GM19023 (cell line): ENCODE results near the gene GFY.
"Not testable (repeated sequence)": the region's sequence is repeated elsewhere in the genome, so short reads cannot be mapped to it uniquely, and the experiment has no call there.

Experiments
- ATAC-seq: cut with Tn5 transposase; IDR thresholded peaks from one replicate; pipeline ENCODE4 v1.9.1; 2021; ENCODE audit warnings: mild to moderate bottlenecking, moderate library complexity; ENCODE audit not compliant: unreplicated experiment

GFY gene

DNA sequence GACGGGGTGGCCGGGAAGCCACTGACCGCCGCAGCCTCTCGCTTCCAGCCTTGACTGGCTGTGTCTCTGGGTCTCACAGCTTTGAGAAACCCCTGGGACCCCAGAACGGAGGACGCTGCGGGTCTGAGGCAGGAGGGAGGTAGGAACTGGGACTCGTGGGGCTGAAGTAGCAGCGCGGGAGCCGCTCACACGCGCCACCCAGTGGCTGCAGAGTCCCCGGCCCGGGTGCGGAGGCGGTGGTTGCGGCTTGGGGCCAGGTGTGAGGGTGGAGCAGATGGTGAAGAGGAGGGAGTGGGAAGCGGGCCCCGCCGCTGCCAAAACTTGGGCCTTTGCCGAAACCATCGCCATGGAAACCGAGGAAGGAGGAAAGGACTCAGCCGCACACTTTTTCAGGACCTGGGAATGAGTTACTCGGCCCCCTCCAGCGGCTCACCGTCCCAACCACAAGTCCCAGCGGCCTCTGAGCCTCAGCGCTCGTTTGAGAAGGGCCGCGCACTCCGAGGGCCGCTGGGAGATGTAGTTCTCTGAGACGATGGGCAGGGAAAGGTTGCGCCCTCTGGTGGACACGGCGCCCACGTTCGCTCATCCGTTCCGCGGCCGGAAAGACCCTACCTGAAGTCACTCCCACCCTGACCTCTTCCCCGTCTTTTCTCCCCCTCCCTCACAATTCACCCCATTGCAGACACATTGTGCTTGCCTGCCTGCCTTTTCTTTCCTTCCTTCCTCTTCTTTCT lies 18.3 kb downstream of the GFY start:
- peak; percentile 73 for ATAC-seq

DNA sequence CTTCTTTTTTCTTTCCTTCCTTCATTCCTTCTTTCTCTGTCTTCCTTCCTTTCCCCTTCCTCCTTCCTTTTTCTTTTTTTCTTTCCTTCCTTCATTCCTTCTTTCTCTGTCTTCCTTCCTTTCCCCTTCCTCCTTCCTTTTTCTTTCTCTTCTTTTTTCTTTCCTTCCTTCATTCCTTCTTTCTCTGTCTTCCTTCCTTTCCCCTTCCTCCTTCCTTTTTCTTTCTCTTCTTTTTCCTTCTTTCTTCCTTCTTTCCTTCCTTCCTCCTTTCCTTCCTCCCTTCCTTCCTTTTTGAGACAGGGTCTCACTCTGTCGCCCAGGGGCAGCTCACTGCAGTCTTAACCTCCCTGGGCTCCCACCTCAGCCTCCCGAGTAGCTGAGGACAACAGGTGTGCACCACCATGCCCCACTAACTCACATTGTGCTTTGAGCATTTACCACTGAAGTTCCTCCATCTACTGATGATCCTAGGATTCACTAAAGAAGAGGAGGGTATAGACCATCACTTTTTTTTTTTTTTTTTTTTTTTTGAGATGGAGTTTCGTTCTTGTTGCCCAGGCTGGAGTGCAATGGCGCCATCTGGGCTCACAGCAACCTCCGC lies 19.0 kb downstream of the GFY start:
- ATAC-seq, result not testable (repeated sequence)

DNA sequence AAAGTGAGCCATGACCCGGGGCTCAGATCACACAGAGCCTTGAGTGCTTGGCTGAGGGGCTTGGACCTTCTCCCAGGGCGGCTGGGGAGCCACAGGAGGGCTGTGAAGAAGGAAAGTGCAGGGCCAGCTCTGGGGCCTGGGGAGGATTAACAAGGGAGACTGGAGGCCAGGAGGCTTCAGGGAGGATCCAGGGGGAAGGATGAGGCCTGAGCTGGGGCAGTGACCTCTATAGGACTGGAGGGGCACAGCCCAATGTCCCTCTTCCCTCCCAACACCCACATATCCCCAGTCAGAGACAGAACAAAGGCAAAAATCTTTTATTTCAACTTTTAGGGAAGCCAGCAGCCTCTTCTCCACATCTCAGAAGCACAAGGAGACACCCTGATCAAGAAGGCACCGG lies 20.8 kb downstream of the GFY start:
- no peak for ATAC-seq

DNA sequence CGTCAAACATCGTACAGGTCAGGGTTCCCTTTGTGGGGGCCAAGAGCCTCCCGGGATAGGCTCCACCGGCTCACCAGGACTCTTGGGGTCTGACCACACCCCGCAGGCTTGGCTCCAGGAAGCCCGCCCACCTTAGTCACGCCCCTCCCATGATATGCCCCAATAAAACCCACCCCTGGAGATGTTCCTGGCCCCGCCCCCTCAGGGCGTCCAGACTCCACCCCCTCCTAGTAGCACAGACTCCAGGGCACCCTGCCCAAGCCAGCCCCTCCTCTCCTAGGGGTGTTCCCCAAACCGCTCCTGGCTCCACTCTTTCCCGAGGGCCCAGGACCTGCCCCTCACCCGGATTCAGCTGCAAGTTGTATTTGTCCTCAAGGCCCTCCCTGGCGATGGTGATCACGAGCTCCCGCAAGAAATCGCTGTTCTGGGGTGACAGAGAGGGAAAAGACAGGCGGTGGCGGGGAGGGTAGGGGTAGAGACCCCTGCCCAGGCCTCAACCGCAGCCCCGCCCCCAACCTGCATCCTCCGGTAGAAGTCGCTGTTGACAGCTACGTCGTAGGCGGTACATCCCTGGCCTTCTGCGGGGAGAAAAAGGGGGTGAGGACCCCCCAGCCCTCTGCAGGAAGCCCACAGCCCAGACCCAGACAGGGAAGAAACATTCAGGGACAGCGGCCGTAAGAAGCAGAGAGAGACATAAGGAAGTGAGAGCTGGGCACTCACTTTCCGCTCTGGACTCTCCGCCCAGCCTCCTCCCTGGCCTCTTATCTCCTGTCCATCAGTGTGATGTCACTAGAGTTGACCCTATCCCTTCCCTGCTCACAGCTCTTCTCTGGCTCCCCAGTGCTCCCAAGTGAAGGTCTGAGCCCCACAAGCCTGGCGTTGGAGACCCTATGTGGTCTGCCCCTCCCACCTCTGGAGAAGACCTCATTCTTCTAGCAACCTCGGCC lies 22.6 kb downstream of the GFY start:
- no peak for ATAC-seq

- no peak for ATAC-seq
These were observed 23.2 kb downstream of the GFY start for GRCh38 chr19:49448432-49448786.

GRCh38 chr19:49450405-49450804 lies 25.2 kb downstream of the GFY start:
- no peak for ATAC-seq

DNA sequence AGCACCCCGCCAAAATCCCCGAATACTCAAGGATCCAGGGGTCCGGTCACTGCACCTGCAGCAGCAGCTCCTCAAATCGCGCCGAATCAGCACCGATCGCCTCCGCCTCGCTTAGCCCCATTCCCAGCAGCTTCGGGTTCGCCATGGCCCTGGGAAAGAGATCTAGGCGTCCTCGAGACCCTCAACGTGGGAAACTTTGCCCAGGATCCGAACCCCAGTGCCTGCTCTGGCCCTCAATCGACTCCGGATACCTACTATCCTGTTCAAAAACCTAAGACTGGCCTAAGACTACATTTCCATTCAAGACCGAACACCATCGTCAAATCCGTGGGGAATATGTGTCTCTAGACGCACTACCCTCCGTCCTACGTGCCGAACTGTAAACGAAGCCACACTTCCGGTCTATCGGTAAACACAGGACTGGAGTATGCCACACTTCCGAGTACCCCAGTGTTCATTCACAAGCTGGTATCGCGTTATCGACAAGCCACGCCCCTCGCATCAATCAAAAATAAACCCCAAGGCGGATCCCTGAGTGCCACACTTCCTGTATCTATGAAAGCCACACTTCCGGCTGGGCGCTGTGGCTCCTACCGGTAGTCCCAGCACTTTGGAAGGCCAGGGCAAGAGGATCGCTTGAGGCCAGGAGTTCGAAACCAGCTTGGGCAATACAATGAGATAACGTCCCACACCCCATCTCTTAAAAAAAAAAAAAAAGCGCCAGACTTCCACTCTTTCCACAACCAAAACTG lies 26.4 kb downstream of the GFY start, which contains the start of gene PIH1D1:
TSS of gene PIH1D1 (minus strand) at position 385 of the 752 bp plus-strand sequence. CDS start at position 145, 240 bp downstream.
- peak; percentile 48 for ATAC-seq

- ATAC-seq, result peak; percentile 84
These were observed 28.0 kb downstream of the GFY start, which contains the start of gene ALDH16A1 for GRCh38 chr19:49453013-49453756. TSS of gene ALDH16A1 (plus strand) at chr19:49453225. CDS start at chr19:49453332, 107 bp downstream.

GRCh38 chr19:49453757-49454240 lies 28.6 kb downstream of the GFY start:
- ATAC-seq, result peak; percentile 0

GRCh38 chr19:49455773-49456172 lies 30.6 kb downstream of the GFY start:
- ATAC-seq, result no peak

- no peak for ATAC-seq
These were observed 31.1 kb downstream of the GFY start for GRCh38 chr19:49456326-49456725.

DNA sequence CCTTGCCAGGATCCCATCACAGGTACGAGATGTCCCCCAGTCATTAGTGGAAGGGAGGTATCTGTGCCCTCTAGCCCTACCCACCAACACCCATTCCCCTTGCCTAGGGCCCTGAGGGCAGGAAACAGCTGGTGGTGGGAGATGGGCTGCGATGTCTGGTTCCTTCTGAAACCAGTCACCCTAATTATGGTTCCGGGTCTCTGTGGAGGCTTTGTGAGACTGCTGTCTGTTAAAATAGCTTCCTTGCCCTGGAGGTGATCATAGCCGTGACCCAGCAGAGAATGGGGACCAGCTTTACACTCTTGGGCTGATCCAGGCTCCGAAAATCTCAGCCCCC lies 33.3 kb downstream of the GFY start:
- no peak for ATAC-seq

GRCh38 chr19:49459388-49459787 lies 34.2 kb downstream of the GFY start:
- no peak for ATAC-seq

DNA sequence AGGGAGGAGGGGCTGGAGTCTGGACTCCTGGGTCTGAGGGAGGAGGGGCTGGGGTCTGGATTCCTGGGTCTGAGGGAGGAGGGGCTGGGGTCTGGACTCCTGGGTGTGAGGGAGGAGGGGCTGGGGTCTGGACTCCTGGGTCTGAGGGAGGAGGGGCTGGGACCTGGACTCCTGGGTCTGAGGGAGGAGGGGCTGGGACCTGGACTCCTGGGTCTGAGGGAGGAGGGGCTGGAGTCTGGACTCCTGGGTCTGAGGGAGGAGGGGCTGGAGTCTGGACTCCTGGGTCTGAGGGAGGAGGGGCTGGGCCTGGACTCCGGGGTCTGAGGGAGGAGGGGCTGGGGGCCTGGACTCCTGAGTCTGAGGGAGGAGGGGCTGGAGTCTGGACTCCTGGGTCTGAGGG lies 35.9 kb downstream of the GFY start:
- ATAC-seq, result not testable (repeated sequence)

DNA sequence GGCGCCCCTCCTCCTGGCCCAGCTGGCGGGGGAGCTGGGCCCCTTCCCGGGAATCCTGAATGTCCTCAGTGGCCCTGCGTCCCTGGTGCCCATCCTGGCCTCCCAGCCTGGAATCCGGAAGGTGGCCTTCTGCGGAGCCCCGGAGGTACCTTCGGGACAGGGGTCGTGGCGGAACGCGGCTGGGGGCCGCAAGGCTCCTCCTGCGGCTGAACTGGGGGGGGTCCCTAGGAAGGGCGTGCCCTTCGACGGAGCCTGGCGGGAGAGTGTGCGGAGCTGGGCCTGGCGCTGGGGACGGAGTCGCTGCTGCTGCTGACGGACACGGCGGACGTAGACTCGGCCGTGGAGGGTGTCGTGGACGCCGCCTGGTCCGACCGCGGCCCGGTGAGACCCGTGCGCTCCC lies 36.5 kb downstream of the GFY start:
- ATAC-seq, result no peak

DNA sequence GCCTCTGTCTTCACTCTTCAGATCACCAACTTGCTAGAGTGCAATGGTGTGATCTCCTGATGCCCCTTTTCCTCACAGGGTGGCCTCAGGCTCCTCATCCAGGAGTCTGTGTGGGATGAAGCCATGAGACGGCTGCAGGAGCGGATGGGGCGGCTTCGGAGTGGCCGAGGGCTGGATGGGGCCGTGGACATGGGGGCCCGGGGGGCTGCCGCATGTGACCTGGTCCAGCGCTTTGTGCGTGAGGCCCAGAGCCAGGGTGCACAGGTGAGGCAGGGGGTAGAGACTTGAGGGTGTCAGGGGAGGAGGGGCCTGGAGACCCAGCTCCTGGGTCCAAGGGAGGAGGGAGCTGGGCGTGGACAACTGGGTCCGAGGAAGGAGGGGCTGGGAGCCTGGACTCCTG lies 37.3 kb downstream of the GFY start:
- ATAC-seq, result no peak

- ATAC-seq, result no peak
These were observed 39.0 kb downstream of the GFY start for GRCh38 chr19:49463960-49464740.

DNA sequence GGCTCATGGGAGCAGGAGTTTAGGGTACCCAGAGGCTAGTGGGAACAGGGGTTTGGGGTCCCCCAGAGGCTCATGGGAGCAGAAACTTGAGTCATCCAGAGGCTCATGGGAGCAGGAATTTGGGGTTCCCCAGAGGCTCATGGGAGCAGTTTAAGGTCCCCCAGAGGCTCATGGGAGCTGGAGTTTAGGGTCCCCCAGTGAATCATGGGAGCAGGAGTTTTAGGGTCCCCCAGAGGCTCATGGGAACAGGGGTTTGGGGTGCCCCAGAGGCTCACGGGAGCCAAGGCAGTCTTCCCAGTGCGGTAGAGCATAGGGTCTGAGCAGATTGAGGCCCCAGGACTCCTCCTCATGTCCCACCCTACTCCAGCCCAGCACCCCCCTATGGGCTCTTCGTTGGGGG lies 40.2 kb downstream of the GFY start:
- no peak for ATAC-seq

GRCh38 chr19:49468199-49468598 lies 43.0 kb downstream of the GFY start:
- no peak for ATAC-seq
